Erythroblast (primary cell): ENCODE results near the gene CXXC5.

Source experiments
- GATA1 ChIP-seq: IDR thresholded peaks from 2 replicates; pipeline ENCODE4 v1.6.1; 2011; ENCODE audit warnings: low read depth, mild to moderate bottlenecking, control low read depth, low read length, moderate library complexity
- POLR2A ChIP-seq: IDR thresholded peaks from 2 replicates; pipeline ENCODE4 v1.6.1; 2011; ENCODE audit warnings: mild to moderate bottlenecking, low read length

DNA sequence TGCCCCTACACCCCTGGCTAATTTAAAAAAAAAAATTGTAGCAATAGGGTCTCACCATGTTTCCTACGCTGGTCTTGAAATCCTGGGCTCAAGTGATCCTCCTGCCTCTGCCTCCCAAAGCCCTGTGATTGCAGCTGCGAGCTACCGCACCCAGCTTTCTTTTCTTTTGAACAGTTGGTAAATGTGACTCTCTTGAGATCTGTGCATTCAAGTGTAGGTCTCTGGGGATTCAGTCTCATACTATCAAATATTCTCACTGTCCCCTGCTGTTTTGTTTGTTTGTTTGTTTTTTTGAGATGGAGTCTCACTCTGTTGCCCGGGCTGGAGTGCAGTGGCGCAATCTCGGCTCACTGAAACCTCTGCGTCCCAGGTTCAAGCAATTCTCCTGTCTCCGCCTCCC, 42.3 kb upstream of the CXXC5 start:
- TF ChIP-seq POLR2A (no peak), GATA1 (no peak)
